ENCODE data around the gene GABRA1. TPM values are rescaled to one million over a fixed set of nuclear protein-coding genes. Genes with fewer than 3 reads are reported as not detected.

The GABRA1 gene
- total RNA-seq, result not detected in 2 replicates

DNA sequence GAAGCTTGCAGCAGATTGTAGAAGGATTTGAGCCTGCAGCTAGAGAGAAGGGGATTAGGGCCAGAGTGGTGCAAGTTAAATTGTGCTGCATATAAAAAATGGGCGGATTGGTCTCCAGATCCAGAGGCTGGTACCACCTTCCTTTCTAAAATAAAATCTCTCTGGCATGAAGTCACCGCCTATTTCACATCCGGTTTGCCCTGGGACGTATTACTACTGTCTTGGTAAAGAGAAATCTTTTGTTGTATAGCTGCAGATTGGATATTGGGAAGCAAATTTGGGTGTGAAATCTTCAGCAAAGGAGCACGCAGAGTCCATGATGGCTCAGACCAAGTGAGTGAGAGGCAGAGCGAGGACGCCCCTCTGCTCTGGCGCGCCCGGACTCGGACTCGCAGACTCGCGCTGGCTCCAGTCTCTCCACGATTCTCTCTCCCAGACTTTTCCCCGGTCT lies at the start of gene GABRA1:
GABRA1 (plus strand) TSS at position 180 of the 451 bp plus-strand sequence. CDS start 2,691 bp downstream, outside the sequence.

Other genes starting within 250 kb of the GABRA1 start
- not detected in 2 replicates for gene GABRA6, start 162.4 kb upstream of the GABRA1 start, total RNA-seq
- under 0.01 TPM in 1 of 2 replicates, not detected in the other for gene GABRG2, start 219.7 kb downstream of the GABRA1 start, total RNA-seq